NCI-H146 (cell line): Measurements from ENCODE around the gene F8.

ENCODE experiments used
- DNase-seq: peaks from one replicate; lab custom pipeline; 2025; lab: John Stamatoyannopoulos, UW

The F8 gene

DNA sequence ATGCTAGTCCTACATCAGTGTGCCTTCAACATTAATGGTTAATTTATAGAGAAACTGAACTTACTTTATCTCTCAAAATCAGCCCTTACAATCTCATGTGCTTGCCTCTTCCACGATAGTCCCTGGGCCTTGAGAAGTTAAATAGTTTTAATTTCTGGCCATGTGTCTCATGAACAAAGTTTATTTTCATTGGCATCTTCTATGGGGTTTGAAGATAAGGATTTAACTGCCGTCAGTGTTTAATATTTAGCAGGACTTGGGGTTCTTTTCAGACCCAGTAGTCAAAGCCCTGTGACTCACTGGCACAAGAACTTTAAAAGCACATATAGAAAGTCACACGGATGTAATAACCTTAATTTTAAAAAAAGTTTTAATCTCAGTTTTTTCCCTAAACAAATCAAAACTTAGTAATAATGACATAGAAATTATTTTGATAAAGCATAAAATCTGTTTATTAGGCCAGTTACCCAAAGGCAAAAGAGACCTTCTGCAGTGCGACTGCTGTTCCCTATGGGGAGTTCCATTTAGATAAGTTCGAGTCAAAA, 207.2 kb downstream of the F8 start:
- no peak for DNase-seq

DNA sequence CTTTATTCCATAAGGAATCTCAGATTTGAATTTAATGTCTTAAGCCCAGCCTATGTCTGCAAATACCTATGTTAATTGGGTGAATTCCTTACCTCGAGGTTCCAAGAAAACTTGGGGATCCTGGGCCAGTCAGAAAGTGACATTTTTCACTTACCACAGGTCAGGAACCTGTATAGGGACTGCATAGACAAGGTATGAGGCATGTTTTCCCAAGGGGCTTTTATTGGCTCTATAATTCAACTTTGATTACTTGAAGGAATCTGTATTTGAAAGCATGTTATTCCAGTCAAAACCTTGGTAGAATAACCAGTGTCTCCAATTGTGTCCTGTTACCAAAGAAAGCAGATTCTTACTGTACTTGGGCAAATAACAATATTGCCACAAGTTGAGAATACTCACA, 208.7 kb downstream of the F8 start:
- DNase-seq, result no peak

DNA sequence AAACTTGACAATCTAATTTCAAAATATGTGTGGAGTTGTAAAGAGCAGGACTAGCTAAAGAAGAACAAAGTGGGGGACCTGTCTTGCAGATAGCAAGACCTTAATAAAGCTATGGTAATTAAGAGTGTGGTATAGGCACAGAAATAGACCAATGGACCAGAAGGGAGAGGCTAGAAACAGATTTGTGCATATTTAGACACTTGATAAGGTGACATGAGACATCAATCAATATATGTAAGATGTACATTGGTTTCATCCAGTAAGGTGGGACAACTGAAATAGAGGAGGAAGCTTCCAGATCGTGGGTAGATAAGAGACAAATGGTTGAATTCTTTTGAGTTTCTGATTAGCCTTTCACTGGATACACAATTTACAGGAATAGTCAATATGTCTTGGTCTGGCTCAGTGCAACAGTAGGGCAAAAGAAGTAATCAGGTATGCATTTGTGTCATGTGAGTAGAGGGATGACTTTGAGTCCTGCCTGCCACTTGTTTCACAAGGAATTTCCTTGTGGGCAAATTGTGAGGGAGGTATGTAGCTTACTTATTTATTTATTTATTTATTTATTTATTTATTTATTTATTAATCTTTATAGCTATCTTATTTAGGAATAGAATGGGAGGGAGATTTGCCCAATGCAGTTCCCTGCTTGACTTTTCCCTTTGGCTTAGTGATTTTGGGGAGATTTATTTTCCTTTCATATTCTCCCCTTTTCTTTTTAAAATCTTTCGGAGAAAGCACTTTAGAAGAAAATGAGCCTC, 210.0 kb downstream of the F8 start:
- DNase-seq, result no peak

DNA sequence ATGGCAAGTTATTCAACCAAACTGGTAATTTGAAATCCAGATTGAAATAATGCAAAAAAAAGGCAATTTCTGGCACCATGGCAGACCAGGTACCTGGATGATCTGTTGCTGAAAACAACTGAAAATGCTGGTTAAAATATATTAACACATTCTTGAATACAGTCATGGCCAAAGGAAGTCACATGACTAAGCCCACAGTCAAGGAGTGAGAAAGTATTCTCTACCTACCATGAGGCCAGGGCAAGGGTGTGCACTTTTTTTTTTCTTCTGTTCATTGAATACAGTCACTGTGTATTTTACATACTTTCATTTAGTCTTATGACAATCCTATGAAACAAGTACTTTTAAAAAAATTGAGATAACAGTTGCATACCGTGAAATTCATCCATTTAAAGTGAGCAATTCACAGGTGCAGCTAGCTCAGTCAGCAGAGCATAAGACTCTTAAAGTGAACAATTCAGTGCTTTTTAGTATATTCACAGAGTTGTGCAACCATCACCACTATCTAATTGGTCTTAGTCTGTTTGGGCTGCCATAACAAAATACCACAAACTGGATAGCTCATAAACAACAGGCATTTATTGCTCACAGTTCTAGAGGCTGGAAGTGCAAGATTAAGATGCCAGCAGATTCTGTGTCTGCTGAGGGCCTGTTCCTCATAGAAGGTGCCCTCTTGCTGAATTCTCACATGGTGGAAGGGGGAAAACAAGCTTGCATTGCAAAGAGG, 212.4 kb downstream of the F8 start:
- no peak for DNase-seq

DNA sequence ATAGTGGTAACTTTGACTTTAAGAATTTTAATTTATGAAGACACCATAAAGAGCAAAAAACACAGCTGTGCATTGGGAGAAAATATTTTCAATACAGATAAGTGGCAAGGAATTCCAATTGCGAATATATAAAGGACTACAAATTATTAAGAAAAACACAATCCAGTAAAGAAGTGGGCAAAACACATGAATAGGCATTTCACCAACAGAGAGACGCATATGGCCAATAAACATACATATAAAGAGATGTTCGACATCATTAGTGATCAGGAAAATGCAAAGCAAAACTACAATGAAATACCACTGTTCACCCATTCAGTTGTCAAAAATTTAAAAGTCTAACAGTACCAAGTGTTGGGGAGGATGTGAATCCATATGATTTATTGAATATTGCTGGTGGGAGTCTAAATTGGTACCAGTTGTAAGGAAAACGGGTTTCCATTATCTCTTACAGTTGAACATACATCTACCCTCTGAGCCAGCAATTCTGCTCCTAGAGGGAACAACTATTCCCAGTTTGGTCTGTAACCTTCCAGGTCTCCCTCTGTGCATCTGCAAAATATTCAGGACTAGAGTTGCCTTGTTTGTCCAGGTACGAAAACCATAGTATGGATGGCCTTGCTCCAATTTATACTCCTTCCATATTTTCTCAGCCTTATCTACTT, 215.6 kb downstream of the F8 start:
- no peak for DNase-seq

DNA sequence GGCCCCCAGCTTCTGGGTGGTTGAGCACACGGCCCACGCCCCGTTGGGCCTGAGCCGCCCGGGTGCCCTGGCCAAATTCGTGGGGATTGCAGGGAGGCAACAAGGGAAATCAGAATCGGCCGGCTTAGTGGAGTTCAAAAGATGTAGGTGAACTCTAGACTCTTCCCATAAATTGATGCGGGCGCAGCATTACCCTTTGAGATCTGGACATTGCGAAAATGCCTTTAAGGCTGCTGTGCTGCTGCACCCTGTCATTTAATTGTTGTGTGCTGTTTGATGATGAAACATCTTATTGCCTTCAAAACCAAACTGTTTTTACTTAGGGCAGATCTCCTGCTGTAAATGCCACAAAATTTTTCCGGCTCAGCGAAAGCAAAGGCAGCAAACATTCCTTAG, 216.8 kb downstream of the F8 start:
- no peak for DNase-seq

DNA sequence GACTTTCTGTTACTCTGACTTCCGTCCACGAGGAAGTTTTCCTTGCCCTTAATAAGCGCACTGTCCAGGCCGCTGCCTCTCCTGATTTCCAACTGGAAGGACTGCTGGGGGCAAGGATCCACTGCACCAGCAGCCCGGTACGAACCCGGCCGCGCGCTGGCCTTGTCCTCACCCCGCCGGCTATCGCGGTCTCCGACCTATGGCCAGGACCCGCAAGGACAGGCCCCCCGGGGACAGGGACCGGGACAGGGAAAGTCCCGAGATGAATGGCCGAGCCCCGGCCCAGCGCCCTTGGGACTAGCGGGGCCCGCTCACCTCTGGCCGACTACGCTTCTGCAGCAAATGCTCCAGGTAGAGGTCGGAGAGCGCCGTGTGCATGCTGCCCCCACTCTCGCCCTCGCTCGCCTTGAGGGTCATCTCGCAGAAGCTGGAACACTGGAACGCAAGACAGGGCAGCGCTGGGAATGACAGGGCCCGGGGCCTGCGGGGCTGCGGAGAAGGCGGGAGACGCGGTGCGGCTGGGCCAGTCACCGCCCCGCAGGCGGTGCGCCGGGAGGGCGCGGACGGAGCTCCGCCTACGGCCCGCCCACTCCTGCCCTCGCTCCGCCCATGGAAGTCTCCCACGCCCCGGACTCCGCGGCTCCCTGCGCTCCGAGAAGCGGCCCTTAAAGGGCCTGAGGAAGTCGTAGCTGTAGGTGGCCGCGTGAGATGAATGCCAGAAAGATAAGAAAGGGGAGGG, 217.4 kb downstream of the F8 start, which contains the start of gene MPP1:
MPP1 (minus strand) TSS at position 529 of the 739 bp plus-strand sequence; CDS start at position 417, 112 bp downstream.
- DNase-seq, result peak; percentile 74

DNA sequence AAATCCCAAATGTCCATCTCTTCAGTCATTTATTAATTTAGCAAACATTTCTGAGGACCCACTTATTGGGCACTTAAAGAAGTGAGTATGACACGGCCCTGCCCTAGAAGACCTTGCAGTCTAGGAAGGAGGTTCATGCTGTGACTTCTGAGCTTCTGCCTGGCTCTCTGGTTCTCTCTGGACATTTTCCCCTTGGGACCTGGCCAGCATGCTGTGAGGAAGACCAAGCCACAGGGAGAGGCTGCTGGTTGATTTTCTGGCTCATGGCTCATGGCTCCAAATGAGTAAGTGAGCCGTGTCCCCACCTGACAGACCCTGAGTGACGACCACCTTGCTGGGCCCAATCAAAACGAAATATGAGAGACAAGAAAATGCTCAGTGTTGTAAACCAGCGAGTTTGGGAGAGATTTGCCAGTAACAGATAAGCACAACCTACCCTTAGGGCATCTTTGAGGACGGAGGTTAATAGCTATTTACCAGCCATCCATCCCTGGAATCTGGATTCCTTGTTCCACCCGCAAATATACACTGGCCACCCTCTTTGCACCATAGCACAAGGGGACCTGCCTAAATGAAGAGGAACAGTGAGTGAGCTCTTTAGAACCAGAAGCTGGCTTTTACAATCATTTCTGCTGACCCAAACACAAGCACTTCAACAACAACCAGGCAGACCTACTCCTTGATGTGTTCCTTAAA, 218.1 kb downstream of the F8 start:
- DNase-seq, result peak; percentile 16

DNA sequence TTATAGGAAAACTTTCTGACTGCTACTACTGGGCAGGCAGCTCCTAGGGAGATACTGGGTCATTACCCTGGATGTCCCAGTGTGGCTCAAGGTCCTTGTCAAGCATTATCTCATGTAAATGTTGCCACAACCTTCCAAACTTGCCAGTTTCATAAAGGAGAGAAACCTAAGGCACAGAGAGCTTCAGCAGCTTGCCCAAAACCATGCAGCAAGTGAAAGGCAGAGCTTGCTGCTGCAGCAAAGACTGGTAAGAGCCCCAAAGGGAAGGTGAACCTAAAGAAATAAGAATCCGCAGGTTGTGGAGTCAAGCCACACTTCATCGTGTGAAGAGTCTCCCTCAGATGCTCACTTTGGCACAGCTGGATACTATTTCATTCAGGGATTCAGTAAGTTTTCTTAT, 219.6 kb downstream of the F8 start:
- no peak for DNase-seq

DNA sequence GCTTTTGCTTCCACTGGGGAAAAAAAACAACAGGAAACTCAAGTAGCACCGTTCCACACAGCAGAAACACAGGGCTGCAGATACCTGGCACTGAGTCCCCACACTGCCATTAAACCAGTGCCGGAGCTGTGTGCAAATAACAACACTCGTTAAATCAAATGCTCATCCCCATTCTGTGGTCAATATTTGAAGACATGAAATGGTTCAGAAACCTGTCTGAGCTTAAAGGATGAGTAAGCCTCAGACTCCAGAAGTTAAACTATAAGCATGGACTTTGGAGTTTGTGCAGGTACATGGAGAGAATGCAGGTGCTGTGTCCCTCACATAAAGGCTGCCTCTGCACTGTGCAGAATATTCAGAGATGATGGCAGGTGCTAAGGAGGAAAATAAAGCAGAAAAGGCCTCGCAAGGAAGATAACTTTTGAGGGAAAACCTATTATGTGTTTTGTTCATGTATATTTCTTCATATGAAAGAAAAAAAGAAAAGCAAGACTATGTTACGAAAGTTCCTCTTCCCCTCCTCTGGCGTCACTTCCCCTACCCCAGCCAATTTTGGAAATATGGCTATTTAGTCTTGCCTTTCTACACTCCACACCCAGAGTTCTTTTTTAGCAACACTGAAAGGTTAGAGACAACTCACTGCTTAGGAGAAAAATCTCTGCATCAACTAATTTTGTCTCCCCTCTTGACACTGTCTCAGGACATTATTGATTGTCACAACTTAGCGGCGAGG, 221.9 kb downstream of the F8 start:
- no peak for DNase-seq

DNA sequence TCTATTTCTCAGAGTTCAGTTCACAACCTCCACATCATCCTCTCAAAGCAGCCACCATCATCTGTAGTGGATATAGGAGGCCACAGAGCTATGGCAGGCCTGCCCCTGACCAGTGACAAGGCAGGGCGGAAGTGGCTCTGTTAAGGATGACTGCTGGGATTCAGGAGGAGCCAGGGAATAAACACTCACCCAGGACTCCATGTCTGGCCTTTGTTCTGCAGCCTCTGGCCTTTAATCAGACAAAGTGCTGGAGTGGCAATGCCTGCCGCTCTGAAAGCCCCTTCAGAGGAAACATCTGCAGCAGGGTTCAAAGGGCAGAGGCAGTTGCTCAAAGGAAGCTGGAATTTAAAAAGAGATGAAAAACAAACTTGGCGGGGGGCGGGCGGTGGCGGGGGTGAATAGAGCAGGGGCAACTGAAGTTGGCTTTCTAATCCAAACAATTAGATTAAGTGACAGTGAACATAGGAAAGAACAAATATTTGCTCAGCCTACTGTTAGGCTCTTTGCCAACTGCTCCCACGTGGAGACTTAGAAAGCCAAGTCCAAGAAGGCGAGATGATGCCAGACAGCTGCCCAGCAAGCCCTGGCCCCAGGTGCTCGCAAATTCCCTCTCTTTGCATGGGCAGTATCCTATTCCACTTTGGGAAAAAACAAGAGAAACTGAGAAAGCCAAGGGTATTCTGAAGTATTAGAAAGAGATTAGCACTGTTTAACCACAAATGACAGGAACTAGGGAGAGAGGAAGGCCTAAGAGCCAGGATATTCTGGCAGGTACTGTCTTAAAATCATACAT, 222.8 kb downstream of the F8 start:
- DNase-seq, result peak; percentile 97

DNA sequence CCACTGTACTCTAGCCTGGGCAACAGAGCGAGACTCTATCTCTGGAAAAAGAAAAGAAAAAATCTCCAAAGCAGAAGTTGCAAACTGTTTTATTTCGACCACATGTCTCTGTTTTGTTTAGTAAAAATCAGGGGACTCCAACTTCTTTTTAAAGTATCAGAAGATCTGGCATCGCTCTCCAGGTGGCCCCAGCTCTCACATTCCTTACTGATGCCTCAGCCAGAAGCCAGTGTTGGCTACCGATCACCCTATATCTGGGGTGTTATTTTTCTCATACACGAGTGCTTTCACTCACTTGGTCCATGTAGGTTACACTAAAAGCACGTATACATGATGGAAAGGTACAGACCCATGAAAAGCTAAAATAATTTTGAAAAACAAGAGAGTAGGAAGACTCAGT, 225.5 kb downstream of the F8 start:
- no peak for DNase-seq

DNA sequence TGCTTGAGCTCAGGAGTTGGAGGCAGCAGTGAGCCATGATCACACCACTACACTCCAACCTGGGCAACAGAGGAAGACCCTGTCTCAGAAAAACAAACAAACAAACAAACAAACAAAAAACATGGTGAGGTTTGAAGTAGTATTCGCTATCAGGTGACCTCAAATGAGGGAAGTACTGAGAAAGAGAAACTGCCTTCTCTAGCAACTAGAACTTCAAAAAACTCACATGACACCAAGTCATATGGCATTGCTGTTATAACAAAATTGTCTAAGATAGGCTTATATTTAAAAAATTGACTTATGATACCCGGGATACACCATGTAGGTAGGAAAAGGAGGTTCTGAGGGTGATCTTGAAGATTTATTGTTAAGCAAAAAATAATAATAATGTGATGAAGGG, 227.5 kb downstream of the F8 start:
- DNase-seq, result no peak

DNA sequence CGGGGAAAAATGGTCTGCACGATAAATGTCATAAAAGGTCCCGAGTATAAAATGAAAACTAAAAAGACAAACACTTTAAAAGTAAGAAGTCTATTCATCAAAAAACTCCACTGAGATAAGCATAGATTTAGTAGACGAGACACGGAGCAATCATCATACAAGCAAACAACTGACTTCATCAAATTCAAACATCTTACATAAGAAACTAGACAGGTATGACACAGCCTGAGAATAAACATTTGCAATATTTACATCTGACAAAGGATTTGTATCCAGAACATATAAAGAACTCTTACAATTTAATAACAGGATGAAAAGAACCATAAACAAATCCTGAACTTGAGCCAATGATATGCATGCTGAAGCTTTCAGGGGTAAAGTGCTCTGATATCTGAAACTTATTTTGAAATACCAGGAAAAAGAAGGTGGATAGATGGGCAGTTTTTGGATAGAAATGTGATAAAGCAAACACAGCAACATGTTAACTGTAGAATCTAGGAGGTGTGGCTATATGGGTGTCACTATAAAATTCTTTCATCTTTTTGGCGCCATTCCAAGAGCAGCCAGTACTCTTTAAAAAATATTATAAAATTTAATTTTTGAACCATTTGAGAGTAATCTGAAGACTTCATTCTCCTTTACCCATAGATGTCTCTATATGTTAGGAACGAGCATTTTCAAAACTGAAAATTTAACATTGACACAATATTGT, 229.3 kb downstream of the F8 start:
- DNase-seq, result no peak

DNA sequence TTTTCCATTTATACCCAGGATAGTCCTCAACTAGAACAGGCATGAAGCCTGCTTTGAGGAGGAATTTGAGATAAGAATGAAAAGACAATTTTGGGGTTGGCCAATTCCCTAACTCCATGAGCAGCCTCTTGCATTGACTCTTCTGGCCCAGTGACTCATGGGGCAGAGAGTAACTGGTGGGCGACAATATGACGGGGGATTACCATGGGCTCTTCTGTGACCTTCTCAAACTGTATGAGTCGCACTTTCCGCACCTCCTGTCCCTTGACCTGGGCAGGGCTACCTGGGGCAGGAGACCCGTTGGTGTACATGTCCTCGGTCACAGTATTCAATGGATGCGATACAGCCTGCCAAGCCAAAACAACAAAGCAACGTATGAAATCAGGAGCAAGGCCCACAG, 230.6 kb downstream of the F8 start:
- DNase-seq, result no peak

DNA sequence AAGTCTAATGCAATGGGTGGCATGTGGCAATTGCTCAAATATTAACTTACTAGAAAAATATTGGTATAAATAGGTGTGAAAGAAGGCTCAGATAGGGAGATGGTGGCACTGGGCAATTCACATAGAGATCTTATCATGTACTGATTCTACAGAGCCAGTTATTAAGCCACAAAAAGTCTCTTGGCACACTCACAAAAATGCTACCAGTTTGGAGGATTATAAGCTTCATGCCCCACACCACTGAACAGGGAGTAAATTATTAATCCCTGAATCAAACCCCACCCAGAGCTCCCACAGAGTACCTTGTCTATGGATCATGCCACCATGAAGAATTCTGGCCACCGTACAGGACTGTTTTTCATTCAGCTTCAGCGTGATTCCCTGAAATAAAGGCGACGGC, 231.1 kb downstream of the F8 start:
- DNase-seq, result no peak
